Activated T-helper 1 cell treated with anti-CD3 and anti-CD28 coated beads, Interleukin-2, amount 50 U/mL, for 16 hours (primary cell): Measurements from ENCODE around the gene INKA1.
"Not testable (repeated sequence)": the region's sequence is repeated elsewhere in the genome, so short reads cannot be mapped to it uniquely, and the experiment has no call there.

ENCODE experiments used
- DNase-seq, 2 donors: peaks; one replicate each; pipeline ENCODE4 v3.0.0-alpha.2; 2020; ENCODE audit warnings: low read depth in 1 of 2, low spot score in 1 of 2

INKA1 gene

GRCh38 chr3:49807431-49808114, 4.5 kb downstream of the INKA1 start:
- no peak for DNase-seq

GRCh38 chr3:49812916-49813496, 9.9 kb downstream of the INKA1 start:
- no peak for DNase-seq

GRCh38 chr3:49813497-49814174, 10.6 kb downstream of the INKA1 start, which contains the start of gene UBA7:
Gene UBA7 (minus strand): TSS chr3:49813953. CDS start chr3:49813787, 166 bp downstream.
- DNase-seq, result no peak

GRCh38 chr3:49823131-49823530, 20.1 kb downstream of the INKA1 start:
- not testable (repeated sequence) for DNase-seq

GRCh38 chr3:49826016-49826415, 23.0 kb downstream of the INKA1 start:
- no peak for DNase-seq

GRCh38 chr3:49831341-49831740, 28.3 kb downstream of the INKA1 start:
- no peak for DNase-seq

- peak; percentile 61 to 78 for DNase-seq
These were observed 36.2 kb downstream of the INKA1 start for GRCh38 chr3:49839193-49839809.

- DNase-seq, result no peak
These were observed 37.3 kb downstream of the INKA1 start for GRCh38 chr3:49840388-49840787.

- no peak for DNase-seq
These were observed 38.1 kb downstream of the INKA1 start for GRCh38 chr3:49841126-49841696.

- DNase-seq, result no peak
These were observed 38.7 kb downstream of the INKA1 start for GRCh38 chr3:49841806-49842205.

- no peak for DNase-seq
These were observed 39.9 kb downstream of the INKA1 start for GRCh38 chr3:49842843-49843517.

GRCh38 chr3:49844464-49845183, 41.6 kb downstream of the INKA1 start:
- DNase-seq, result no peak

- no peak for DNase-seq
These were observed 42.6 kb downstream of the INKA1 start for GRCh38 chr3:49845694-49846093.
